Fibroblast of upper back skin (primary cell): Measurements from ENCODE around the gene CIAO2A.
"Not testable (repeated sequence)": the region's sequence is repeated elsewhere in the genome, so short reads cannot be mapped to it uniquely, and the experiment has no call there.

Source experiments
- DNase-seq: peaks from one replicate; pipeline ENCODE4 v3.0.0-alpha.2; 2013

The CIAO2A gene, protein sequence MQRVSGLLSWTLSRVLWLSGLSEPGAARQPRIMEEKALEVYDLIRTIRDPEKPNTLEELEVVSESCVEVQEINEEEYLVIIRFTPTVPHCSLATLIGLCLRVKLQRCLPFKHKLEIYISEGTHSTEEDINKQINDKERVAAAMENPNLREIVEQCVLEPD

DNA sequence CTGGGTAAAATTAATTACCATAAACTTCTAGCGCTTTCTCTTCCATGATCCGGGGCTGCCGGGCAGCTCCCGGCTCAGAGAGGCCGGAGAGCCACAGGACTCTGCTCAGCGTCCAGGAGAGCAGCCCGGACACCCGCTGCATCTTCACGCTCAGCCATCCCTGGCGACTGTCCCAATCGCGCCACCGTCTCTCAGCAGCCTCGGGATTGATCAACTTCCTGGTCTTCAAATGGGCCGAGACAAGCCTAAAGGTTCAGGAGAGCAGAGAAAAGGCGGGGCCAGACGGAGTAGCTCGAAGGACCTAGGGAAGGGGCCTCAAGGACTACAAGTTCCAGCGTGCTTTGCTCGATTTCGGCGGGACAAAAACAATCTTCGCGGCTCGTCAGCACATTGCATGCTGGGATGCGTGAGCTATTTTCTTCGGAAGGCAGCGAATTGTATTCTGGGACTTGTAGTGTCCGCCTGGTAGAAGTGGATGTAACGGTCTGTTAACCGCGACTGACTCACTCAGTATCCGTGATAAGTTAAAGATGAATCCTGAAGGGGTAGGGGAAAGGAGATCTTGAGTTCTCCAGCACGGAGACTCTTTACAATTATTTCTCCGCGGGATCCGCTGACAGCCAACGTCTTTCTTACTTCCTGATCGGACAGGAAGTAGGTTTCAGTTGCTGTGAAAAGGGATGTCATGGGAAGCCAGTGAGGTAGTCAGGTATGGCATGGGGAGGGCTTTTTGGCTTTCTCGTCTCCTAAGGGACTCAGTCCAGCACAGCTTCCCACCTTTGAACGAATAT is at the start of gene CIAO2A:
TSS of gene CIAO2A (minus strand) at position 212 of the 791 bp plus-strand sequence. CDS start at position 142, 70 bp downstream.
- peak; percentile 98 for DNase-seq

DNA sequence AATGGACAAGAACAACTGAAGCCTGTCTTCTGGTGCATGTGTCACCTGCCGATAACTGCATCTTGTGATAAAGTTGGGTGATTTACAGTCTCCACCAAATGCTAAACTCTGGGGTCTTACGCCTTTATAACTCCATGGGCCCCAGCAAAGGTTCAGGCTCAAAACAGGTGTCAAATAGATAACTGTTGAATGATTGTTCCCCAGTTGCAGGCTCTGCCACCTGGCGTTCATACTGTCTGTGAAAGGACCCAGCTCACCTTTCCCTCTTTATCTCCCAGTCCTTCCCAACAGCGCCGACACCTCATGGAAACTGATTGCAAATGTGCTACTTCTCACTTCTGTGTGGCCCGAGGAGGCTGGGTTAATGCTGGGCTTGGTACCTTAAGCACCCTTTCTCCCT is 49.6 kb upstream of the CIAO2A start:
- DNase-seq = no peak

DNA sequence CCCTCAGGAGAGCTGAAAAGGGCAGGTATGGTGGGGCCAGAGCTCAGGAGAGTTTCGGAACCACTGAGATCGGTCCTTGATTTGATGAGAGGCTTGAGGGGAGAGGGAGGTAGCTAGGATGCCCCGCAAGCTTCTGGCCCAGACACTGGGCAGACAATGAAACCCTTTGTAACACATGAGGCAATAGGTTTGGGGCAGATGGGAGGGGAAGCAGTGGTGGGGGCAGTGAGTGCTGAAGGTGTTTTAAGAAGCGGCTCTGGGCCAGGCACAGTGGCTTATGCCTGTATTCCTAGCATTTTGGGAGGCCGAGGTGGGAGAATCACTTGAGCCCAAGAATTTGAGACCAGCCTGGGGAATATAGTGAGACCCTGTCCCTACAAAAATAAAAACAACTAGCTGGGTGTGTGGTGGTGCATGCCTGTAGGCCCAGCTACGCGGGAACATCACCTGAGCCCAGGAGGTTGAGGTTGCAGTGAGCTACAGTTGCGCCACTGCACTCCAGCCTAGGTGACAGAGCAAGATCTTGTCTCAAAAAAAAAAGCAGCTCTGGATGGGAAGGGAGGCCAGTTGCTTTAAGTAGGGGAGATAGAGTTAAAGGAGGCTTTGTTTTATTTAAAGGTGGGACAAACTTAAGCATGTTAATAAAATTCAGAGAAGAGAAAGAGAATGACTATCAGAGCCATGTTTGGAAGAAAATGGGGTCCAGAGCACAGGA is 48.3 kb upstream of the CIAO2A start:
- no peak for DNase-seq

DNA sequence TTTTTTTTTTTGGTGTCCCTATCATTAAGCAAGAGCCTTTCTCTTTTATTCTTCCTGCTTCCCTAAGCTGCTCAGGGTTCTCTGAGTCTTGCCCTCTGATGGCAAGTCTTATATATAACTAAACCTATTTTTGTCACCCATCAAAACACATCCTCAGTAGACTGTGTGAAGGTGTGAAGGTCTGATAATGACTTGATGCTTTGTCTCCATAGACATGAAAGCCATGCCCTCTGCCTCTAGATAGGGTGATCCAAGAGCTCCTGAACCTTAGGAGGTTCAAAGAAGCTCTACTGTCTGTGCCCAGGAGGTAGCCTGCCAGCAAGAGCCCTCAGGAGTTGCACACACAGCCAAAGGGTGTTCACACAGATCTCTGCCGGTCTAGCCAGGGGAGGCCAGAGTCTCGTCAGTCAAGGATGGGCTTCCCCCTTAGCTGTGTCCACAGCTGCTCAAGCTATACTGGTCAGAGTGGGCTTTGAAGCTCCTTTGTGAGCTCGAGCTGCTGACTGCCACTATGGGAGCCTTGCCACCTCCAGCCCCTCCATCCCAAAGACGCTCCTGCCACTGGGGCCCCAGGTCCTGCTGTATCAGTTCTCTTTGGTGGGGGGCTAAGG is 44.8 kb upstream of the CIAO2A start:
- no peak for DNase-seq

DNA sequence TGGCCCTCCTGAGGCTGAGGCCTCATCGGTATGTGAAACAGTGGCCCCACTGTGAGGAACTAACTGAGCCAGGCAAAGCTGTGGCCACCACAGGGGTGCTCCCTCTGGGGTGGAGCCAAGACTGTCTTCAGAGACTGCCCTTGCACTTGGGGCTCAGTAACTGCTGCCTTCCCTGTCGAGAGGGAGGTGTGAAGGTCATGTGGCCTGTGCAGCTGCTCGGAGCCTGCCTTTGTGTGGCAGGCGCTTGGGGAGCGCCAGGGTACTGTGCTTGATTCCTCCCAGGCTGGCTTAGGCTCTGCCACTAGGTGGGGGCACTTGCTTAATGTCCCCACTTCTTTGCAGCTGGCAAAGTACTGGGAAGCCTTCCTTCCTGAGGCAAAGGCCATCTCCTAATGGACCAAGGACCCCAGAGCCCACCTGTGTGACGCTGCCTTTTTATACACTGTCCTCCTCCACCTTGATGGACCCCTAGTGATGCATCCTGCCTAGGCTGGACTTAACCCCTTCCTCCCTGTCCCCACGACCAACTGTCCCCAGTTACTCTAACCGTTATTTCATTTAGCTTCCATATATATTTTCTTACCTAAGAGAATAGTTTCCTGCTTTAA is 43.7 kb upstream of the CIAO2A start:
- DNase-seq = no peak

DNA sequence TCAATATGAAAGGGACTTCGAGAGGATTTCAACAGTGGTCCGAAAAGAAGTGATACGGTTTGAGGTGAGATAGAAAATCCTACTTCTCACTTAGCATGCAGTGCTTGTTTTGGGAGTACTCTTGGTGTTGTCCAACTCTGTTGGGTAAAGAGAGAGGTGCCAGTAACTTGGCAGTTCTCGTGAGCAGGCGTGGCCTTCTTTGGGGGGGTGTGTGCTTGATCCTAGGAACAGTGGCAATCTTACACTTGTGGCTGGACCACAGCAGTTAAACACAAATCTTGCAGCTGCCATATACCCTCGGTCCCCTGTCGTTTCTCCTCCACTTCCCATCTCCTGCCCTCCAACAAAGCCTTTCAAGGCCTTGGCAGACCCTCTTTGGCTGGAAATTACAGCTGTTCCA is 42.7 kb upstream of the CIAO2A start:
- DNase-seq = no peak

DNA sequence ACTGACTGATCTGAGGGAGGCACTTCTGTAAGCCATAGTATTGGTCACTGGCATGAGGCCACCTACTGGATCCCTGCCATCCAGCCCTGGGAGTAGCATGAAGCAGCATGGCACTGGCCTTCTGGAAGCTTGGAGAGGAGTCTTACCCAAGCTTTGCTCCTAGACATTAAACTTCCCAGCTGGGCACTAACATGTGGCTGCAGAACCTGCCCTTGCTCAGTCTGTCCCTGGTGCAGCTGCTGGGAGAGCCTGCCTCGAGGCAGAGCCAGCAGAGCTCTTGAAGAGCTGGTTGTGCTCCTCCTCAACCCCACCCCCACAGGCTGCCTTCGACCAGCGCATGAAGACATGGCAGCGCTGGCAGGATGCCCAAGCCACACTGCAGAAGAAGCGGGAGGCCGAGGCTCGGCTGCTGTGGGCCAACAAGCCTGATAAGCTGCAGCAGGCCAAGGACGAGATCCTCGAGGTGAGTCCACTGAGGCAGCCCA is 40.7 kb upstream of the CIAO2A start:
- no peak for DNase-seq

DNA sequence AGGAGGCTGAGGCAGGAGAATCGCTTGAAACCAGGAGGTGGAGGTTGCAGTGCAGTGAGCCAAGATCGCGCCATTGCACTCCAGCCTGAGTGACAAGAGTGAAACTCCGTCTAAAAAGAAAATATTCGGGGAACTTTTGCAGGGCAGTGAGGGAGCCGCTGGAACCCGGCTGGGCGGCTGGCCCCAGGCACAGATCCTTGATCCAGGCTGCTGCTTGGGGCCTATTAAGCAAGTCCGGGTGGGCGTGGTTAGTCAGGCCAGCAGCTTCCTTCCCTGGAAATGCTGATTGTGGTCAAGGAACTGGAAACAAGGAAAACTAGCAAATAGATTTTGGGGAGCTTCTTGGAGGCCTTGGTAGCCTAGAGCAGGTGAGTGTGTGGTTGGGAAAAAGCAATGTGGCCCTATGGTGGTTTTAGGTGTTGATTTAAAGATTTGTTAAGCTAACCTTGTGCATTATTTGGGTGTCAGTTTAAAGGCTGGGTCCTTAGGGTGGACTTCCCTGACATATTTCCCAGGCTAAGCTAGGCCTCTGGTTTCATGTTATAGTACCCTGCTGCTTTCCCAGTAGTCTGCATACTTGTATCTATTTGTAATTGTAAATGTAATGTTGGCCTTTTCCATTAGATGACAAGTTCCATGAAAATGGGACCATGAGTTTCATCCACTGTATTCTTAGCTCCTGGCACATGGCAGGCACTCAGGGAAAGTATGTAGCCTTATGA is 40.1 kb upstream of the CIAO2A start:
- DNase-seq = no peak

DNA sequence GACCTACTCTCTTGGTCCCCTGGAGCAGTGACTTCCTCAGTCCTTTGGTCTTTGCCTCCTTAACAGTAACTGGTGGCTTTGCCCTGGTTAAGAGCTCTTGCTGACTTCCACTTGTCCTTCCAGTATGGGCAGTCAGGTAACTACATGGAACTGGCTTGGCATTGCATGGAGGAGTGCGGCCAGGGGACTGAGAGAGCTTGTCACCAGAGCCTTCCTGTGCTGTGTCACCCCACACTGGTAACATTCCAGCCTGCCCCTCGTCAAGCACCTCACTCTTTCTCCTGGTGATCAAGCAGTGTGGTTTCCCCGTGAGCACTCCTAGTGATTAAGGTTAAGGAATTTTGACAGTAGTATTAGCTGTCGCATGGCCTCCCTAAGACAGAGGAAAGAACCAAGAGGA is 38.6 kb upstream of the CIAO2A start:
- no peak for DNase-seq

DNA sequence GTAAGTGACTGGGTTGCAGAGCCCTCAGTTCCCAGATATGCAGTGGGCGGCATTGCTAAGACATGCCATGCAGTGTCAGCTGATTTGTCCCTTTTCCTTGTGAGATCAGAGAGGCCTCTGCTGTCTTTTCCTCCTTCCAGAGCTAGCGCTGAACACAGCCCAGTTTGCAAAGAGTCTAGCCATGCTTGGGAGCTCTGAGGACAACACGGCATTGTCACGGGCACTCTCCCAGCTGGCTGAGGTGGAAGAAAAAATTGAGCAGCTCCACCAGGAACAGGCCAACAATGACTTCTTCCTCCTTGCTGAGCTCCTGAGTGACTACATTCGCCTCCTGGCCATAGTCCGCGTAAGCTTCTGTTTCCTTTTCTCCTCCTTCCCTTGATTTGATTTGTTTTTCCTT is 37.9 kb upstream of the CIAO2A start:
- no peak for DNase-seq

DNA sequence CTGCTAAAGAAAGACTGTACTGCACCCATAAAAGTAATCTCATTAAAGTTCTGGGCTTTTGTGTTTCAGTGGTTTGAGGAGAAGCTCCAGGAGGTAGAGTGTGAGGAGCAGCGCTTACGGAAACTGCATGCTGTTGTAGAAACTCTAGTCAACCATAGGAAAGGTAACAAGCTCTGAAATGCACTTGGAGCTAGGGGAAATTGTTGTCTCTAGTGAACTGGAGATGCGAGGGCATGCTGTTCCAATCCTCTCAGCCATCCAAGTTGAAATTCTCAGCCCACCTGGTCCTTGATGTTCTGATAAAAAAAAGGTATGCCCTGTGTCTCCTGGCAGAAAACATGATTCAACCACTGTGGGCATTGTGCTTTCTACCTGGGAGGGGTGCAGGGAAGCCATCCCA is 36.5 kb upstream of the CIAO2A start:
- no peak for DNase-seq

DNA sequence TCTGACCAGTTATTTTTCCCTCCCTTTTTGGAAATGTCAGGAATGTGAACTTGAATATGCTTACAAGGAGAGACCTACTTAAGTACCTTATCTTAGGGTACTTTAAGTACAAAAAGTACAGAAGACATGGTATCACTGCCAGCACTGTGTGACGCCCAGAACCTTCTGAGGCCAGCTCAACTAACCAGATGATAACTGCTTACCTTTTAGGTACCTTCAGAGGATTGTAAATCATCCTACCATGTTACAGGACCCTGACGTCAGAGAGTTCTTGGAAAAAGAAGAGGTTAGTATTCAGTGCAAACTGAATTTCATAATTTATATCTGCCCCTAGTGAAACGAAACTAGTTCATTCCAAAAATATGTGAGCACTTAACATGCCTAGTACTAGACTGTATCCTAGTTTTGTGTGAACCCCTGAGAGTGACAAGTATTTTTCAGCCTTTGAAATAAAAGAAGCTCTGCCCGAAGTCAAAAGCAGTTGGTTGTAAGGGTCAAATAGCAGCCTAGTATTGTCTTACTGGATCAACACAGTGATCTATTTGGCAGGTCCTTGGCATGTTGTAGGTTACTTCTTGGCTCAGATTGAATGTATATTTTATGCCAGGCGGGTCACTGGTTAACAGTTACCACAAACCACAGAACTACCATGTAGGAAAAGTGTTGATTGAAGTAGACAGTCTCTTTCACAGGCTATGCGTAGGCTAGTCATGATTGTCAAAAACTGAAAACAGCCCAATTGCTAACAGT is 34.1 kb upstream of the CIAO2A start:
- DNase-seq = no peak

DNA sequence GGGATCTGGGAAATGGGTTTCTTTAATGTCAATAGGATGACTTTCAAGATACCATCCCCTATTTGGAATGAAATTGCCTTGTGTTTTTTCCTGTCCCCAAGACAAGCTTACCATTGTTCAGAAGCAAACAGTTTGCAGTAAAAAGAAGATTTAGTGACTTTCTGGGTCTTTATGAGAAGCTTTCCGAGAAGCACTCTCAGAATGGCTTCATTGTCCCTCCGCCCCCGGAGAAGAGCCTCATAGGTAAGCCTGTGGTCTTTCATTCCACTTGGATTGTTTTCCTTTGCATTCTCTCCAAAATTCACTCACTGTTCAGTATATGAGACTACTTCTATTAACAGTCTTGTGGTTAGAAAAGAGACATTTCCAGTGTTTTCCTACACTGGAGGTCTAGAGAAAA is 32.3 kb upstream of the CIAO2A start:
- DNase-seq = no peak

DNA sequence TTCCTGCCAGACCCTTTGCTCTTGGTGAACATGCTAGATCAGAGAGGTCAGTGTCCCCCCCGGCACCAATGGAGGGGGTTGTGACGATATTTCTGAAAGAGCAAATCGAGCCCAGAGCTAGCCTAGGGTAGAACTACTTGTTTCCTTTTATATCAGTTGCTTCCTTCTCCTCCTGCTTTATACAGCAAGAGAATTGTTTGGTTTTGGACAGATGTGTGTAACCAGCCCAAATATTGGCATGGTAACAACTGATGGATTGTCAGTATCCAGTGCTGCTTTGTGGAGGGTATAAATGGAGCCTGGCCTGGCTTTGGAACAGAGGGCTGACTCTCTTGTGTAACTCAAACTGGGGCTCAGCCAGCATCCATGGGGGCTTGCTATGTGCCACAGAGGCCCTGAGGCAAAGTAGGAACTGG is 29.3 kb upstream of the CIAO2A start:
- no peak for DNase-seq

DNA sequence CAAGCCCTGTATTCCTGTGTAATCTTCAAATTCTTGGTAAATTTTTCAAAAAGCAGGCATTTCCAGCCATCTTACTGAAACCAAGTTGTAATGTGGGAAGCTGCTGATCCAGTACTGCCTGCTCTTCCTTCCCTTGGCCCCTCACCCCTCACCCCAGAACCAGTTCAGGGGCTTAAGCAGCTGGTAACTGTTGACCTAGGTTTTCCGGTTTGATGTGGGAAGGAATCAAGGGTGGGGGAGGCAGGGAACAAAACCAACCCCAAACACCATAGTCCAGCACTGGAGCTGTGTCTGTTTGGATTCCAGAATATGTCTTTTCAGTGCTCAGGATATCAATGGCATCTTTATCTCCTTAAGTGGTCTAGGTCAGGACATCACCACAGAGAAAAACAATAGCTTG is 28.8 kb upstream of the CIAO2A start:
- no peak for DNase-seq

DNA sequence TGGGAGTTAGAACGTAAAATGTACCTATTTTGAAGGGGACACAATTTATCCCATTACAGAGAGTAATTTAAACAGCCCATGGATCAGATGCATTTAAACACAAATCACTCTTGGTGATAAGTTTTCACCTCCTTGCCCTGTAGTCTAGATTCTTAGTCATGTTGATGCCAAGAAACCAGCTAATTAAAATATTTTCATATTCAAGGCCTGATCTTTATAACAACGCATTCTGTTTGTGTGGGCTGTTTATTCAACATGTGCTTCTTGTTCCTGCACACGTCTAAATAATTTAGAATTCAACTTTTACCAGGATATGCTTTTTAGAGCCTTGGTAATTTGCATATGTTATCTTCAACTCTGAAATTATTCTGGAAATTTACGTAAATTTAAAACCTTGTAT is 28.0 kb upstream of the CIAO2A start:
- DNase-seq = no peak

DNA sequence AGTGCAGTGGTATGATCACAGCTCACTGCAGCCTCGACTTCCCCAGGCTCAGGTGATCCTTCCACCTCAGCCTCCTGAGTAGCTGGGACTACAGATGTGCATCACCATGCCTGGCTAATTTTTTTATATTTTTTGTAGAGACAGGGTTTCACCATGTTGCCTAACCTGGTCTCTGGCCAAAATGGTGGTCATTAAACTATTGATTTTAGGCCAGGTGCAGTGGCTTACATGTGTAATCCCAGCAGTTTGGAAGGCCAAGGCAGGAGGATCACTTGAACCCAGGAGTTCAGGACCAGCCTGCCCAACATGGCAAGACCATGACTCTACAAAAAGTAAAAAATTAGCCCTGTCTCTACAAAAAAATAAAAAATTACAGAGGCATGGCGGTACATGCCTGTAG is 26.7 kb upstream of the CIAO2A start:
- DNase-seq = not testable (repeated sequence)

DNA sequence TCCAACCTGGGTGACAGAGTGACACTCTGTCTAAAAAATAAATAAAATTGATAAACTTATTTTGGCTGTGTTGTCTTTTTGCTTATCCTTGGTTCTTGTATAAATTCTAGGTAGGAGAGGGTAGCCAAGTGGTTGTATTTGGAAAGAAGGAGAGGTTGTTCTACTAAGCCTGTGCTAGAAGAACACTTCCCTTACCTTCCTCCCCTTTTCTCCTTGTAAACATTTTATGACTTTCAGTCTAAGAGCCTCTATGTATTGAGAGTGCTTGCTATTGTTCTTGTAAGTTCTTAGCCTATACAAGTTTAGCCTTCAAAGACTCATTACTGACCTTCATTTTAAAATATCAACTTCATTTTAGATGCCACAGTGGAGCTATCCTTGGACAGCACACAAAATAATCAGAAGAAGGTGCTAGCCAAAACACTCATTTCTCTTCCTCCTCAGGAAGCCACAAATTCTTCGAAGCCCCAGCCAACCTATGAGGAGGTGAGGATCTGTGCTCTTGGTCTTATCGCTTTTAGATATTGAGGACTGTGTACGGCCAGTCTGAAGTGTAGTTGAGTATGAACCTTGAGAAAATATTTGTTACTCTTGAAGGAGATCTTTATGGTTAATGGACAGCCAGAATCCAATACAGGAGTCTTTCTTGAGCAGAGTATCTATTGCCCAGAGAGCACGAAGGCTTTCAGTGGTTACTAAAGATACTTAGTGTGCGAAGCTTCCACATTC is 24.3 kb upstream of the CIAO2A start:
- no peak for DNase-seq

DNA sequence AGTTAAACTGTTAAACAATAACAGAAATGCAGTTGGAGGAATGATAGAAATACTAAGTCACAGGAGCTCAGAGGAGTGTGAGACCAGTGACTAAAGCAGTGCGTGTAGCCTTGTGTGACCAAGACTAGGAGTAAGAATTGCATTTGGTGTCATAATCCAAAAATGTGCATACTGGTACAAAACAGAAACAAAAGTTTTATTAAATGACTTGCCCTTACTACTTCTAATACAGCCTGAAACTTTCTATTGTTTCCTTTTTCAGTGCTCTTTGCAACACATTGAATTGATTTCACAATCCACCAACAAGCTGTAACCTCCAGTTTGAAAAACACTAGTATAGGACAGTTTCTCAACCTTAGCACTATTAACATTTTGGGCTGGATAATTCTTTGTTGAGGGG is 19.3 kb upstream of the CIAO2A start:
- DNase-seq = peak; percentile 12

DNA sequence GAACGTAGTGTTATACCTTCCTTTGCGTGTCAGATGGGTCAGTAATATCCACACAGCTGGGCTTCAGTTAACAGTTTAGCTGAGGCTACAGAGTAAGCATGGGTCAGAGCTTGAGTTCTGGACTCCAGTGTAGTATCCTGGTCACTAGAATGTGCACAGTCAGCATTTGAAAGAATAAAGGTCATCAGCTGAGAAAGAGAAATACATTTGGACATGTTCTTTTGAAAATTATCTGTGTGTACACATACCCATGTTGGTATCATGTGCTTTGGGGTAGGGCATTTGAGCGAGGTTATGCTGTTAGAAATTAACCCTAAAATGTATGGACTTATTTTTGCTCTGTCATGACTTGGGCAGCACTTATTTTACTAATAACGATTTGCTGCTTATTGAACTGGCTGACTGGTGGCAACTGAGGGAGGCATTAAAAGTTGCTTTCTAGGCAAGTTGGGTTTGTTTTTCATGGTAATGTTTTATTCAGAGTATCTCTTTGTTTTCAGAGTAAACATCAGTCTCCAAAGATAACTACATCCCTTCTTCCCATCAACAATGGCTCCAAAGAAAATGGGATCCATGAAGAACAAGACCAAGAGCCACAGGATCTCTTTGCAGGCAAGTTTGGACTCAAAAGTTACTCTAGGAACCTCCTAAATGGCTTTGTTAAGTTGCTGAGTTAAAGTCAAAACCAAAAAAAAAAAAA is 18.6 kb upstream of the CIAO2A start:
- no peak for DNase-seq
